HFF-Myc (cell line): ENCODE results near the gene BLM.
"Not testable (repeated sequence)": the region's sequence is repeated elsewhere in the genome, so short reads cannot be mapped to it uniquely, and the experiment has no call there.

ENCODE experiments used
- DNase-seq: peaks from one replicate; pipeline ENCODE4 v3.0.0-alpha.2; 2011; ENCODE audit warnings: low read depth; ENCODE audit errors: extremely low read depth
- H3K4me3 ChIP-seq: replicated peaks from 2 replicates; pipeline ENCODE4 v1.5.1; 2011; ENCODE audit warnings: low read depth, mild to moderate bottlenecking, control low read depth, low read length
- CTCF ChIP-seq: IDR thresholded peaks from 2 replicates; pipeline ENCODE4 v1.5.1; 2012; ENCODE audit warnings: mild to moderate bottlenecking, low read depth, low read length, control low read depth; ENCODE audit errors: missing control alignments

BLM gene

GRCh38 chr15:90685591-90686434 is 31.3 kb upstream of the BLM start:
- H3K4me3 ChIP-seq: no peak overlapping the region
- no peak for TF ChIP-seq CTCF
- no peak for DNase-seq

GRCh38 chr15:90686435-90687218 is 30.5 kb upstream of the BLM start:
- no peak for DNase-seq
- TF ChIP-seq CTCF: no peak
- no peak overlapping the region for H3K4me3 ChIP-seq

- not testable (repeated sequence) for DNase-seq, H3K4me3 ChIP-seq
These were observed 27.7 kb upstream of the BLM start for GRCh38 chr15:90689326-90689961.

- TF ChIP-seq CTCF: no peak
- no peak overlapping the region for H3K4me3 ChIP-seq
- no peak for DNase-seq
These were observed 26.6 kb upstream of the BLM start for GRCh38 chr15:90690585-90690984.

GRCh38 chr15:90691369-90691768 is 25.8 kb upstream of the BLM start:
- TF ChIP-seq CTCF: no peak
- no peak for DNase-seq

GRCh38 chr15:90691982-90692773 is 25.0 kb upstream of the BLM start:
- DNase-seq: no peak
- no peak for TF ChIP-seq CTCF
- no peak overlapping the region for H3K4me3 ChIP-seq

More at GRCh38 chr15:90691369-90691768, 25.8 kb upstream of the BLM start:
- H3K4me3 ChIP-seq: no peak overlapping the region
